SH-SY5Y (cell line): Measurements from ENCODE around the gene TBL1X.

Experiments used
- GATA2 ChIP-seq: IDR thresholded peaks from 2 replicates; pipeline ENCODE4 v1.6.1; 2011; ENCODE audit warnings: mild to moderate bottlenecking, low read depth, low read length
- GATA3 ChIP-seq: IDR thresholded peaks from 2 replicates; pipeline ENCODE4 v1.6.1; 2011; ENCODE audit warnings: low read depth, mild to moderate bottlenecking, low read length, moderate library complexity

DNA sequence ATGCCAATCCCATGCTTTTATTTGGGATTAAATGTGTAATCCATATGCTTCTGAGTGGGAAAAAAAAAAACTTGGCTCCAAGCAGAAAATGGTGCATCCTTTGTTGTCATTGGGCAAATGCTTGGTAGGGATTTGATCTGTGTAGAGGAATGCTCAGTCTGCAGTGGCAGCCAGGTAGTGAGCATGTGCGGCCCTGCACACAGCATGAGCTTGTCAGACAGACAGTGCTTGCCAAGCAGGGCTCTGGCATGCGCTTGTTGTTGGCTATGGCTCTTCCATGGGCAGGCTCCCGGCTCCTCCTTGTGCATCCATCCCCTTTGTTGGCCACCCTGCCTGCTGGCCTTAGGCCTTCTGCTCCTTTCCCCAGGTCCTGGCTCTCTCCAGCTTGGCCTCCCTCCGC, 170.5 kb downstream of the TBL1X start:
- TF ChIP-seq GATA2 (no peak), GATA3 (no peak)
